CD4-positive, alpha-beta T cell treated with Interleukin-12 subunit alpha and Interleukin-12 subunit beta, for 1 hour (primary cell): Measurements from ENCODE around the gene PSMB9.
"Not testable (repeated sequence)": the region's sequence is repeated elsewhere in the genome, so short reads cannot be mapped to it uniquely, and the experiment has no call there.

Experiments
- DNase-seq: peaks from one replicate; pipeline ENCODE4 v3.0.0-alpha.2; 2020

PSMB9 gene

GRCh38 chr6:32853541-32854375 is at the start of gene PSMB9, which contains the start of gene TAP1:
TSS of gene PSMB9 (plus strand) at chr6:32854192. CDS start at chr6:32854230, 38 bp downstream.
TSS of gene TAP1 (minus strand) at chr6:32853704. CDS start at chr6:32853636, 68 bp downstream.
- DNase-seq, result peak; percentile 96

- not testable (repeated sequence) for DNase-seq
Observed at GRCh38 chr6:32805404-32805803, 48.6 kb upstream of the PSMB9 start.

GRCh38 chr6:32807020-32807580 is 46.9 kb upstream of the PSMB9 start:
- no peak for DNase-seq

GRCh38 chr6:32809171-32809570 is 44.8 kb upstream of the PSMB9 start:
- no peak for DNase-seq

- DNase-seq, result no peak
Observed at GRCh38 chr6:32814145-32814544, 39.8 kb upstream of the PSMB9 start.

GRCh38 chr6:32815115-32815514 is 38.9 kb upstream of the PSMB9 start:
- DNase-seq, result no peak

GRCh38 chr6:32815996-32816395 is 38.0 kb upstream of the PSMB9 start:
- no peak for DNase-seq

GRCh38 chr6:32816746-32817204 is 37.2 kb upstream of the PSMB9 start, which contains the start of gene HLA-DOB:
TSS of gene HLA-DOB (minus strand) at chr6:32817002. CDS start at chr6:32816951, 51 bp downstream.
- peak; percentile 40 for DNase-seq

GRCh38 chr6:32818867-32819266 is 35.1 kb upstream of the PSMB9 start:
- DNase-seq, result no peak

- DNase-seq, result no peak
Observed at GRCh38 chr6:32819729-32820128, 34.3 kb upstream of the PSMB9 start.

GRCh38 chr6:32825966-32826365 is 28.0 kb upstream of the PSMB9 start:
- DNase-seq, result peak; percentile 23

GRCh38 chr6:32827025-32827424 is 27.0 kb upstream of the PSMB9 start:
- DNase-seq, result no peak

GRCh38 chr6:32829495-32829894 is 24.5 kb upstream of the PSMB9 start:
- no peak for DNase-seq

- no peak for DNase-seq
Observed at GRCh38 chr6:32830017-32830416, 24.0 kb upstream of the PSMB9 start.

- DNase-seq, result no peak
Observed at GRCh38 chr6:32830936-32831335, 23.1 kb upstream of the PSMB9 start.

GRCh38 chr6:32832535-32832934 is 21.5 kb upstream of the PSMB9 start:
- no peak for DNase-seq

GRCh38 chr6:32833664-32834063 is 20.3 kb upstream of the PSMB9 start:
- DNase-seq, result no peak

- DNase-seq, result no peak
Observed at GRCh38 chr6:32835167-32835893, 18.7 kb upstream of the PSMB9 start.

- DNase-seq, result no peak
Observed at GRCh38 chr6:32836873-32837272, 17.1 kb upstream of the PSMB9 start.

GRCh38 chr6:32837651-32838113 is 16.3 kb upstream of the PSMB9 start:
- DNase-seq, result no peak

- peak; percentile 98 for DNase-seq
Observed at GRCh38 chr6:32838114-32838958, 15.7 kb upstream of the PSMB9 start, which contains the start of gene TAP2. TSS of gene TAP2 (minus strand) at chr6:32838739. CDS start at chr6:32838233, 506 bp downstream.

- DNase-seq, result no peak
Observed at GRCh38 chr6:32839356-32839755, 14.6 kb upstream of the PSMB9 start.
